Right lobe of liver (tissue), 6 donors: Measurements from ENCODE around the gene GPA33. TPM values are rescaled to one million over a fixed set of nuclear protein-coding genes. Genes with fewer than 3 reads are reported as not detected.

Experiments used
- ATAC-seq, 4 donors: fragments of 200-7000 bp; cut with Tn5 transposase; one replicate each; pipeline ENCODE4 v1.9.1; 2020; ENCODE audit warnings: mild to moderate bottlenecking in 4 of 4, moderate library complexity in 4 of 4
- DNase-seq, 3 donors: peaks; one replicate each; pipeline ENCODE4 v3.0.0-alpha.2; 2020
- H3K27ac ChIP-seq, 3 donors: fragments of 200-600 bp; one replicate each; pipeline ENCODE4 v1.8.0; 2022
- H3K27me3 ChIP-seq, 2 donors: fragments of 200-600 bp; one replicate each; pipeline ENCODE4 v1.8.0; 2022
- H3K36me3 ChIP-seq, 4 donors: fragments of 200-600 bp; sonication (generic) in 1 of 4; one replicate each; pipeline versions ENCODE4 v1.5.1 to v1.8.0; 2017 to 2022; ENCODE audit warnings: control low read depth in 1 of 4
- H3K4me1 ChIP-seq, 4 donors: fragments of 200-600 bp; sonication (generic) in 1 of 4; one replicate each; pipeline versions ENCODE4 v1.5.1 to v1.8.0; 2017 to 2022; ENCODE audit warnings: control low read depth in 1 of 4
- H3K4me3 ChIP-seq, 3 donors: fragments of 200-600 bp; one replicate each; pipeline ENCODE4 v1.8.0; 2022
- H3K9me3 ChIP-seq, 4 donors: fragments of 200-600 bp; sonication (generic) in 1 of 4; one replicate each; pipeline versions ENCODE4 v1.5.1 to v1.8.0; 2017 to 2022; ENCODE audit warnings: control low read depth in 1 of 4
- CTCF ChIP-seq, 4 donors: fragments of 200-600 bp in 3 of 4; fragments of 450-650 bp in 1 of 4; IDR thresholded peaks; one replicate each; pipeline versions ENCODE4 v1.5.1 to v1.8.0; 2016 to 2022; ENCODE audit warnings: antibody characterized with exemption in 4 of 4, mild to moderate bottlenecking in 2 of 4
- POLR2A ChIP-seq: fragments of 450-650 bp; IDR thresholded peaks from one replicate; pipeline ENCODE4 v1.6.1; 2017; ENCODE audit warnings: antibody characterized with exemption, mild to moderate bottlenecking
- WGBS: methylation state at CpG from one replicate; pipeline ENCODE4 v1.1.6; 2018; ENCODE audit warnings: low coverage, low lambda C conversion rate; ENCODE audit not compliant: insufficient coverage; ENCODE audit errors: missing lambda C conversion rate; 5-methylcytosine and 5-hydroxymethylcytosine counted together
- intact Hi-C, 2 donors: fragments of 100-400 bp; cut with DNase I; formaldehyde crosslinking; loops; one replicate each; pipeline versions ENCODE4 v1.11.2 to v1.14.1; 2022
- total RNA-seq, 6 experiments: library from RNA; depleted of rRNA in 2 of 6; stranded (reverse); fragments of >200 nt in 2 of 6; fragmentation: NEBNext Ultra II Directional in 3 of 6; extraction: Animal tissue kit (Norgen Biotek cat#: 25700) in 3 of 6; gene quantifications; one replicate each; pipeline versions ENCODE4 v1.1.0 to v1.2.4, GENCODE V29; 2016 to 2023
- donor health status: DM: no; HTN: yes; CAD: no.
- donor health status: DM: no; HTN: no; CAD: no.
- donor health status: DM: no; HTN: no; CAD: no.
- donor health status: DM: no; HTN: yes; CAD: no.
- donor health status: DM: no; HTN: yes; CAD: no.

The GPA33 gene
- total RNA-seq, 6 experiments from 2014 or later: 0.12 TPM; not detected in 5

- intact Hi-C loops: no loop called here
- WGBS: 17% methylated on average over 13 of the region's 47 CpGs
Measured at GRCh38 chr1:167121375-167122120, 31.4 kb upstream of the GPA33 start.

DNA sequence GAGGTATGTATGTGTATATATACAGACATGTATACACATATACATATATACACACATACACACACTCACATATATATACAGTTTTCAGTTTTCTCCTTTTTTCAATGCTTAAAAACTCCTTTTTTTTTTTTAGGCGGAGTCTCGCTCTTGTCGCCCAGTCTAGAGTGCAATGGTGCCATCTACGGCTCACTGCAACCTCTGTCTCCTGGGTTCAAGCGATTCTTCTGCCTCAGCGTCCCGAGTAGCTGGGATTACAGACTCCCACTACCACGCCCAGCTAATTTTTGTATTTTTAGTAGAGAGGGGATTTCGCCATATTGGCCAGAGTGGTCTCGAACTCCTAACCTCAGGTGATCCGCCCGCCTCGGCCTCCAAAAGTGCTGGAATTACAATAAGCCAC is 30.7 kb upstream of the GPA33 start:
- no peak overlapping the region for H3K4me3 ChIP-seq
- WGBS: 34% methylated on average over 13 of the region's 13 CpGs

More at GRCh38 chr1:167121375-167122120, 31.4 kb upstream of the GPA33 start:
- TF ChIP-seq POLR2A (no peak), CTCF (IDR thresholded peaks at IDR 0.05) (no peak)
- ATAC-seq (peak; percentile 48 to 71 (median 67)), DNase-seq (peak in 2 of 3 donors; percentile 46 to 63)
- no peaks in the 10 kb centered on the region for H3K27me3 ChIP-seq
- no peaks in the 10 kb centered on the region for H3K9me3 ChIP-seq
- peak overlapping the region in 1 of 3 donors; percentile 14 for H3K4me3 ChIP-seq
- peaks cover 0 to 4% (median 0%) of the 10 kb centered on the region in 4 donors for H3K4me1 ChIP-seq
- no peaks in the 10 kb centered on the region for H3K36me3 ChIP-seq
- no peak overlapping the region for H3K27ac ChIP-seq

DNA sequence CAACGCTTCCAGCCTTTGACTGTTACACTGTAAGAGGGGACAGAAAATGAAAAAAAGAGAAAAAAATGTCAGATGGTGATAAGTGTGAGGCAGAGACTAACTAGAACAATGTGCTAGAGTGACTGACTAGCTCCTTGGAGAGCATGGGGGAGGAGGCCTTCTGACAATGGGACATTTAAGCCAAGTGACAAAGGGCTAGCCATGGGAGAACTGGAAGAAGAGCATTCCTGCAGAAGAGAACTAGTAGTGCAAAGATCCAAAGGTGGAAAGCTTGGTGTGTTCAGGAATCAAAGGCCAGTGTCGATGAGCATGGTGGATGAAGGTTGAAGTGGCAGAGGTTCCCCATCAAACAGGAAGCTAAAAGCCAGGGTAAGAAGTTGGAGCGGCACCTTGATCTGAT is 29.5 kb upstream of the GPA33 start:
- H3K27me3 ChIP-seq: no peaks in the 10 kb centered on the region
- no peak for DNase-seq
- intact Hi-C loops: no loop called here
- WGBS: 75% methylated on average over 3 of the region's 3 CpGs
- no peak overlapping the region for H3K27ac ChIP-seq
- peaks cover 0 to 4% (median 0%) of the 10 kb centered on the region in 4 donors for H3K4me1 ChIP-seq
- no peak for ATAC-seq
- no peaks in the 10 kb centered on the region for H3K36me3 ChIP-seq
- H3K9me3 ChIP-seq: no peaks in the 10 kb centered on the region
- TF ChIP-seq CTCF (IDR thresholded peaks at IDR 0.05) (no peak), POLR2A (no peak)
- H3K4me3 ChIP-seq: no peak overlapping the region

More for the DNA sequence above, 30.7 kb upstream of the GPA33 start:
- no peak for DNase-seq
- Histone ChIP-seq H3K36me3 (no peaks in the 10 kb centered on the region), H3K27me3 (no peaks in the 10 kb centered on the region), H3K9me3 (no peaks in the 10 kb centered on the region), H3K27ac (no peak overlapping the region), H3K4me1 (peaks cover 0 to 4% (median 0%) of the 10 kb centered on the region in 4 donors)
- intact Hi-C loops: no loop called here
- no peak for ATAC-seq
- TF ChIP-seq POLR2A (no peak), CTCF (IDR thresholded peaks at IDR 0.05) (no peak)

DNA sequence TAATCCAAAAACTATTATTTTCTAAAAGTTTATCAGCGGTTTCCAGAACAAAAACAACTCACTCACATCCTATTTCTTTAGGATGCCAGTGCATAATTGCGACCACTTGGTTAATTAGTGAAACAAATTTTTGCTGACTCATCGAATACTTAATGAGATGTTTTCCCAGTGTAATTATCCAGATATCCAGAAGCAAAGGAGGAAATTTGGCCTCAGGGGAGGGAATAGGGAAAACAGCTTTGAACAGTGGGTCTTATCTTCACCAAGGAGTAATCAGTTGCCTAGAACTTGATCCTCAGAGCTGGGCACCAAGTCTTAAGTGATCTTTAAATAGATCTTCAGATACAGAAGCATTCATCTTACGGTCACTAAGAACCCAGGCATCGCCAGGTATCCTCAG is 28.0 kb upstream of the GPA33 start:
- TF ChIP-seq POLR2A: no peak
- no peak for TF ChIP-seq CTCF (IDR thresholded peaks at IDR 0.05)
- WGBS: 87% methylated on average over 5 of the region's 5 CpGs

More for the DNA sequence above, 28.0 kb upstream of the GPA33 start:
- no peak for DNase-seq
- Histone ChIP-seq H3K4me1 (peaks cover 0 to 4% (median 0%) of the 10 kb centered on the region in 4 donors), H3K36me3 (no peaks in the 10 kb centered on the region), H3K27ac (no peak overlapping the region), H3K9me3 (no peaks in the 10 kb centered on the region), H3K27me3 (no peaks in the 10 kb centered on the region), H3K4me3 (no peak overlapping the region)
- no peak for ATAC-seq
- intact Hi-C loops: no loop called here
